OCI-LY1 (cell line): Measurements from ENCODE around the gene PLLP.

Experiments used
- EZH2 ChIP-seq: fragments of 200-600 bp; sonication (generic), shearing (Covaris generic); IDR thresholded peaks from 2 replicates; pipeline ENCODE4 v1.8.0; 2017; ENCODE audit warnings: borderline replicate concordance, mixed run types, mild to moderate bottlenecking, antibody characterized with exemption, low read length, moderate library complexity, mixed read lengths
- TF ChIP-seq, protein P1 (sequence below): fragments of 200-600 bp; sonication (generic), shearing (Covaris generic); IDR thresholded peaks from 2 replicates; pipeline ENCODE4 v1.5.1; 2017; ENCODE audit warnings: mild to moderate bottlenecking, antibody characterized with exemption, low read length, moderate library complexity, mixed read lengths

DNA sequence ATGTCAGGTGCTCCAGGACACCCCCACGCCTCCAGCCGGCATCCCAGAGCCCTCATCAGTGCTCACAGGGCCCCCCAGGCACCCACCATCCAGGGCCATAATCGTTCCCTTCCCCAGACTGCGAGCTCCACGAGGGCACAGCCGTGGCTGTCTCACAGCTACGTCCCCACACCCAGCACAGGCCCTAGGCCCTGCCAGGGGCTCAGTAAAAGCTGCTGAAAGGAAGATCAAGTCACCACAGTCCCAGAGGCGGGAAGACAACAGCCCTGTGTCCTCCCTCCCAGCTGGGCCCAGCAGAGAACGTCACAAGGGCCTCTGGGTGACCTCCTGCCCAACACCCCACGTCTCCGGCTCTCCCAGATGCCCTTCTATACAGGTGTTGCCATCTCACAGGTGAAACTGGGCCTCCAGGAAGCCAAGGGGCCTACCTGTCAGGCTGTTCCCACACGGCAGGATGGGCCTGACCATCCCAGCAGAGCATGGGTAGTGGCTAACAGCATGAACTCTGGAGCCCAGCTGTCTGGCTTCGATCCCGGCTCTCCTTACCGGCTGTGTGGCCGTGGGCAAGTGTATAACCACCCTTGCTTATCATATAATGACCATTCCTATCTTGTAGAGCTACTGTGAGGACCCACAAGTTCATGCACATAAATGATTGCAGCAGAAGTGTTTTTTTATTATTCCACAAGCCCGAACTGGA, 21.5 kb downstream of the PLLP start:
- TF ChIP-seq, protein P1, sequence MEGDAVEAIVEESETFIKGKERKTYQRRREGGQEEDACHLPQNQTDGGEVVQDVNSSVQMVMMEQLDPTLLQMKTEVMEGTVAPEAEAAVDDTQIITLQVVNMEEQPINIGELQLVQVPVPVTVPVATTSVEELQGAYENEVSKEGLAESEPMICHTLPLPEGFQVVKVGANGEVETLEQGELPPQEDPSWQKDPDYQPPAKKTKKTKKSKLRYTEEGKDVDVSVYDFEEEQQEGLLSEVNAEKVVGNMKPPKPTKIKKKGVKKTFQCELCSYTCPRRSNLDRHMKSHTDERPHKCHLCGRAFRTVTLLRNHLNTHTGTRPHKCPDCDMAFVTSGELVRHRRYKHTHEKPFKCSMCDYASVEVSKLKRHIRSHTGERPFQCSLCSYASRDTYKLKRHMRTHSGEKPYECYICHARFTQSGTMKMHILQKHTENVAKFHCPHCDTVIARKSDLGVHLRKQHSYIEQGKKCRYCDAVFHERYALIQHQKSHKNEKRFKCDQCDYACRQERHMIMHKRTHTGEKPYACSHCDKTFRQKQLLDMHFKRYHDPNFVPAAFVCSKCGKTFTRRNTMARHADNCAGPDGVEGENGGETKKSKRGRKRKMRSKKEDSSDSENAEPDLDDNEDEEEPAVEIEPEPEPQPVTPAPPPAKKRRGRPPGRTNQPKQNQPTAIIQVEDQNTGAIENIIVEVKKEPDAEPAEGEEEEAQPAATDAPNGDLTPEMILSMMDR, result no peak
- no peak for TF ChIP-seq EZH2
